ENCODE results near the gene INSM1. TPM values are rescaled to one million over a fixed set of nuclear protein-coding genes. Genes with fewer than 3 reads are reported as not detected.

The INSM1 gene
- total and polyA plus RNA-seq, 10 of the 15 experiments (the other 5 are each of a cell fraction or from before 2014, with no cell fraction given): 0.03 to 0.11 (median 0.04) TPM; not detected in 7

DNA sequence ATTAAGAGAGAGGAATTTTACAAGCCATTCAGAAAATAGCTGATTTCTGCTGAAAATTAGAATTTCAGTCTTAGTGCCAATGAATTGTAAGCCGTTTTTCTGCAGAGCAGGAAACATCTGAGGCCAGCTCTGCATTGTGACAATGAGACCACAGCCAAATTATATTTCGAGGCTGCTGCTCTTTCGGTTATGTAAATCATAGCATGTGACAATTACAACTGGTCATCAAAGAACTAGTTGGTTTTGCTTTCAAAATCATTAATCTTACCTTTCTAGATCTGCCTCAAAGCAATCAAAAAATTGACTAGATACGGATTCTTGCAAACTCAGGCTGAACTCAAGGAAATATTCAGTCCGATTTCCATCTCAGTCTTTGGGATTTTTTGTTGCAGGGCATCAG is 33.4 kb upstream of the INSM1 start (continued):
- TF ChIP-seq EP300 (IDR thresholded peaks at IDR 0.05; ENCODE audit: borderline replicate concordance in 1 of 2, control insufficient read depth in 1 of 2, low read depth in 2 of 2, low read length in 2 of 2) (peak; percentile 44 to 55; a peak in 1 of 4 replicates), CREB1 (IDR thresholded peaks at IDR 0.05; ENCODE audit: low read depth) (no peak), ATF7 (IDR thresholded peaks at IDR 0.05; ENCODE audit: low read depth) (peak; percentile 65; the same call in 1 of the 2 replicates), FOS (IDR thresholded peaks at IDR 0.05; ENCODE audit: borderline replicate concordance, extremely low read depth, insufficient read length) (no peak), NFXL1 (IDR thresholded peaks at IDR 0.05; ENCODE audit: borderline replicate concordance) (no peak), KLF5 (IDR thresholded peaks at IDR 0.05; ENCODE audit: partially characterized antibody) (no peak), PAX8 (IDR thresholded peaks at IDR 0.05) (no peak)
- TF ChIP-seq, protein P1, sequence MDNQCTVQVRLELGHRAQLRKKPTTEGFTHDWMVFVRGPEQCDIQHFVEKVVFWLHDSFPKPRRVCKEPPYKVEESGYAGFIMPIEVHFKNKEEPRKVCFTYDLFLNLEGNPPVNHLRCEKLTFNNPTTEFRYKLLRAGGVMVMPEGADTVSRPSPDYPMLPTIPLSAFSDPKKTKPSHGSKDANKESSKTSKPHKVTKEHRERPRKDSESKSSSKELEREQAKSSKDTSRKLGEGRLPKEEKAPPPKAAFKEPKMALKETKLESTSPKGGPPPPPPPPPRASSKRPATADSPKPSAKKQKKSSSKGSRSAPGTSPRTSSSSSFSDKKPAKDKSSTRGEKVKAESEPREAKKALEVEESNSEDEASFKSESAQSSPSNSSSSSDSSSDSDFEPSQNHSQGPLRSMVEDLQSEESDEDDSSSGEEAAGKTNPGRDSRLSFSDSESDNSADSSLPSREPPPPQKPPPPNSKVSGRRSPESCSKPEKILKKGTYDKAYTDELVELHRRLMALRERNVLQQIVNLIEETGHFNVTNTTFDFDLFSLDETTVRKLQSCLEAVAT (IDR thresholded peaks at IDR 0.05): 0 out of 2 replicates have a peak, but pooled peaks have one; percentile 21
- TF ChIP-seq, protein P2, sequence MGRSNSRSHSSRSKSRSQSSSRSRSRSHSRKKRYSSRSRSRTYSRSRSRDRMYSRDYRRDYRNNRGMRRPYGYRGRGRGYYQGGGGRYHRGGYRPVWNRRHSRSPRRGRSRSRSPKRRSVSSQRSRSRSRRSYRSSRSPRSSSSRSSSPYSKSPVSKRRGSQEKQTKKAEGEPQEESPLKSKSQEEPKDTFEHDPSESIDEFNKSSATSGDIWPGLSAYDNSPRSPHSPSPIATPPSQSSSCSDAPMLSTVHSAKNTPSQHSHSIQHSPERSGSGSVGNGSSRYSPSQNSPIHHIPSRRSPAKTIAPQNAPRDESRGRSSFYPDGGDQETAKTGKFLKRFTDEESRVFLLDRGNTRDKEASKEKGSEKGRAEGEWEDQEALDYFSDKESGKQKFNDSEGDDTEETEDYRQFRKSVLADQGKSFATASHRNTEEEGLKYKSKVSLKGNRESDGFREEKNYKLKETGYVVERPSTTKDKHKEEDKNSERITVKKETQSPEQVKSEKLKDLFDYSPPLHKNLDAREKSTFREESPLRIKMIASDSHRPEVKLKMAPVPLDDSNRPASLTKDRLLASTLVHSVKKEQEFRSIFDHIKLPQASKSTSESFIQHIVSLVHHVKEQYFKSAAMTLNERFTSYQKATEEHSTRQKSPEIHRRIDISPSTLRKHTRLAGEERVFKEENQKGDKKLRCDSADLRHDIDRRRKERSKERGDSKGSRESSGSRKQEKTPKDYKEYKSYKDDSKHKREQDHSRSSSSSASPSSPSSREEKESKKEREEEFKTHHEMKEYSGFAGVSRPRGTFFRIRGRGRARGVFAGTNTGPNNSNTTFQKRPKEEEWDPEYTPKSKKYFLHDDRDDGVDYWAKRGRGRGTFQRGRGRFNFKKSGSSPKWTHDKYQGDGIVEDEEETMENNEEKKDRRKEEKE (IDR thresholded peaks at IDR 0.05): no peak
- TF ChIP-seq, protein P3, sequence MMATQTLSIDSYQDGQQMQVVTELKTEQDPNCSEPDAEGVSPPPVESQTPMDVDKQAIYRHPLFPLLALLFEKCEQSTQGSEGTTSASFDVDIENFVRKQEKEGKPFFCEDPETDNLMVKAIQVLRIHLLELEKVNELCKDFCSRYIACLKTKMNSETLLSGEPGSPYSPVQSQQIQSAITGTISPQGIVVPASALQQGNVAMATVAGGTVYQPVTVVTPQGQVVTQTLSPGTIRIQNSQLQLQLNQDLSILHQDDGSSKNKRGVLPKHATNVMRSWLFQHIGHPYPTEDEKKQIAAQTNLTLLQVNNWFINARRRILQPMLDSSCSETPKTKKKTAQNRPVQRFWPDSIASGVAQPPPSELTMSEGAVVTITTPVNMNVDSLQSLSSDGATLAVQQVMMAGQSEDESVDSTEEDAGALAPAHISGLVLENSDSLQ (IDR thresholded peaks at IDR 0.05): peak; percentile 53; the same call in 1 of the 2 replicates

All from GM12878 (cell line).